Thoracic aorta (tissue), 2 donors: ENCODE data around the gene KLHL28. TPM values are rescaled to one million over a fixed set of nuclear protein-coding genes. Genes with fewer than 3 reads are reported as not detected.
A peak's percentile ranks its signal among the peaks of the same experiment; 100 is the strongest.

Experiments
- ATAC-seq: fragments of 150-250 bp; one replicate; pipeline ENCODE4 v1.8.0; 2017; ENCODE audit warnings: low read depth; ENCODE audit not compliant: insufficient number of reproducible peaks, low FRiP score
- DNase-seq: peaks from one replicate; pipeline ENCODE4 v3.0.0-alpha.2; 2020; ENCODE audit warnings: low spot score
- H3K27ac ChIP-seq, 2 donors: fragments of 200-600 bp; sonication (generic); 1 replicate in 1 of 2; 2 replicates in 1 of 2; pipeline ENCODE4 v1.5.1; 2016; ENCODE audit warnings: mild to moderate bottlenecking in 2 of 2, moderate library complexity in 2 of 2
- H3K27me3 ChIP-seq: fragments of 200-600 bp; sonication (generic); replicated peaks from 2 replicates; pipeline ENCODE4 v1.6.0; 2016; ENCODE audit warnings: mild to moderate bottlenecking; ENCODE audit not compliant: insufficient read depth
- H3K36me3 ChIP-seq: fragments of 200-600 bp; sonication (generic); one replicate; pipeline ENCODE4 v1.5.1; 2016
- H3K4me1 ChIP-seq, 2 donors: fragments of 200-600 bp; sonication (generic); 1 replicate in 1 of 2; 2 replicates in 1 of 2; pipeline versions ENCODE4 v1.5.1 to v1.6.0; 2016; ENCODE audit warnings: low read depth in 2 of 2, mild to moderate bottlenecking in 1 of 2; ENCODE audit not compliant: control insufficient read depth in 1 of 2
- H3K4me3 ChIP-seq: fragments of 200-600 bp; sonication (generic); 2 replicates; pipeline ENCODE4 v1.5.1; 2016; ENCODE audit warnings: mild to moderate bottlenecking
- H3K9me3 ChIP-seq: fragments of 200-600 bp; sonication (generic); 2 replicates; pipeline ENCODE4 v1.5.1; 2016
- CTCF ChIP-seq: fragments of 200-600 bp; sonication (generic); IDR thresholded peaks from one replicate; pipeline ENCODE4 v1.5.1; 2019; ENCODE audit warnings: antibody characterized with exemption
- total RNA-seq, 2 donors: library from RNA; depleted of rRNA; stranded (reverse); fragments of >200 nt; gene quantifications; one replicate each; pipeline versions ENCODE4 v1.1.0 to v1.2.3, GENCODE V29; 2016

The KLHL28 gene
- total RNA-seq, 2 donors from 2014 or later: 9.6 to 11.0 TPM

GRCh38 chr14:44960146-44960545 lies 1.6 kb downstream of the KLHL28 start:
- H3K27me3 ChIP-seq: no peaks in the 10 kb centered on the region
- TF ChIP-seq CTCF: no peak
- H3K36me3 ChIP-seq: no peaks in the 10 kb centered on the region
- H3K4me1 ChIP-seq: peaks cover 35 to 36% of the 10 kb centered on the region in 2 donors
- H3K9me3 ChIP-seq: no peaks in the 10 kb centered on the region
- ATAC-seq (no peak), DNase-seq (no peak)
- peak overlapping the region; percentile 83 for H3K4me3 ChIP-seq
- no peak overlapping the region for H3K27ac ChIP-seq

- no peaks in the 10 kb centered on the region for H3K9me3 ChIP-seq
These were observed 2.2 kb downstream of the KLHL28 start for GRCh38 chr14:44959538-44959937.

GRCh38 chr14:44956866-44957265 lies 4.9 kb downstream of the KLHL28 start:
- Histone ChIP-seq H3K4me3 (no peak overlapping the region), H3K9me3 (no peaks in the 10 kb centered on the region), H3K27ac (no peak overlapping the region), H3K27me3 (no peaks in the 10 kb centered on the region), H3K4me1 (peaks cover 21 to 35% of the 10 kb centered on the region in 2 donors), H3K36me3 (no peaks in the 10 kb centered on the region)
- TF ChIP-seq CTCF: no peak
- DNase-seq (no peak), ATAC-seq (no peak)

More at GRCh38 chr14:44959538-44959937, 2.2 kb downstream of the KLHL28 start:
- no peak for DNase-seq
- no peak for TF ChIP-seq CTCF
- no peaks in the 10 kb centered on the region for H3K36me3 ChIP-seq
- H3K4me1 ChIP-seq: peaks cover 33 to 35% of the 10 kb centered on the region in 2 donors
- no peak for ATAC-seq
- H3K27ac ChIP-seq: no peak overlapping the region
- H3K4me3 ChIP-seq: peak overlapping the region; percentile 83
- H3K27me3 ChIP-seq: no peaks in the 10 kb centered on the region

GRCh38 chr14:44955528-44955927 lies 6.2 kb downstream of the KLHL28 start:
- Histone ChIP-seq H3K4me1 (peaks cover 21 to 35% of the 10 kb centered on the region in 2 donors), H3K9me3 (no peaks in the 10 kb centered on the region), H3K36me3 (no peaks in the 10 kb centered on the region), H3K27ac (no peak overlapping the region), H3K27me3 (no peaks in the 10 kb centered on the region), H3K4me3 (no peak overlapping the region)
- ATAC-seq (no peak), DNase-seq (no peak)
- TF ChIP-seq CTCF: no peak

GRCh38 chr14:44954750-44955149 lies 7.0 kb downstream of the KLHL28 start:
- DNase-seq: no peak
- H3K4me1 ChIP-seq: peaks cover 19 to 27% of the 10 kb centered on the region in 2 donors
- no peak overlapping the region for H3K4me3 ChIP-seq
- no peaks in the 10 kb centered on the region for H3K27me3 ChIP-seq
- no peak for TF ChIP-seq CTCF
- no peak for ATAC-seq
- no peak overlapping the region for H3K27ac ChIP-seq
- H3K9me3 ChIP-seq: no peaks in the 10 kb centered on the region
- no peaks in the 10 kb centered on the region for H3K36me3 ChIP-seq
